Measurements from ENCODE around the gene SELENBP1.

SELENBP1 gene

DNA sequence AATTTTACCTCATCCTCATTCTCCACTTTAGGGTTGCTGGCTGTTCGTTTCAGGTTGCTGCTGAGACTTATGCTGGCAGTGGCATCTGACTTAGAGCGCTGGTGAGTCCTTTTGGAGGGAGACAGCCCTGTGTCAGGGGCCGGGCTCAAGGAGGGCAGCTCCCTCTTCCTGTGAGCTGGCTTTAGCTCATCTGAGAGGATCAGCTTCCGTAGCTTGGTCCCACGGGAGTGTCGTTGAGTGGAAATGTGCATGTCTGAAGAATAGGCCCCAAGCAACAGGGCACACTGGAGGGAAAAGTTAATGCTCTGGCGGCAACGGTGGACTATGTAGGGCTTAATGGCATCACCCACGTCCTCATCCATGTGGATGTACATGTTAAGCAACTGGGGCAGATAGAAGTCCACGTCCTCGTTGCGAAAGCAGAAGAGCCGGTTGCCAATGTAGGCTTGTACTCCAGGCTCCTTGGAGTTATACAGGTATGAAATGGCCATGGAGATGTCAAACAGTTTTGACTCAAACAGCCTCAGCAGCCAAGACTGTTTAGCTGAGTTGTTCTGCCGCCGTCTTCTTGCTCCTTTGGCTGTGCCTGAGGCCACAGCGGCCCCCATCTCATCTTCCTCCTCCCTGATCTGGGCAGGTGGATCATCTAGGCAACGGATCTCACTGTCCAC, 56.8 kb downstream of the SELENBP1 start:
- TF ChIP-seq NFIC (IDR thresholded peaks at IDR 0.05) = no peak
- TF ChIP-seq EGR1 (IDR thresholded peaks at IDR 0.05) = no peak
- TF ChIP-seq, protein P1, sequence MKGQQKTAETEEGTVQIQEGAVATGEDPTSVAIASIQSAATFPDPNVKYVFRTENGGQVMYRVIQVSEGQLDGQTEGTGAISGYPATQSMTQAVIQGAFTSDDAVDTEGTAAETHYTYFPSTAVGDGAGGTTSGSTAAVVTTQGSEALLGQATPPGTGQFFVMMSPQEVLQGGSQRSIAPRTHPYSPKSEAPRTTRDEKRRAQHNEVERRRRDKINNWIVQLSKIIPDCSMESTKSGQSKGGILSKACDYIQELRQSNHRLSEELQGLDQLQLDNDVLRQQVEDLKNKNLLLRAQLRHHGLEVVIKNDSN (IDR thresholded peaks at IDR 0.05) = no peak
- no peak for TF ChIP-seq CREB1 (IDR thresholded peaks at IDR 0.05; ENCODE audit: low read depth)
- no peak for TF ChIP-seq TCF12 (IDR thresholded peaks at IDR 0.05; ENCODE audit: low read depth)
- no peak for TF ChIP-seq CEBPB (IDR thresholded peaks at IDR 0.05)
- TF ChIP-seq TAF1 (IDR thresholded peaks at IDR 0.05; ENCODE audit: low read depth) = no peak
- TF ChIP-seq TEAD4 (IDR thresholded peaks at IDR 0.05) = no peak
- no peak for TF ChIP-seq RAD21 (IDR thresholded peaks at IDR 0.05; ENCODE audit: low read depth)
